Measurements from ENCODE around the gene DNAL1.
"Not testable (repeated sequence)": the region's sequence is repeated elsewhere in the genome, so short reads cannot be mapped to it uniquely, and the experiment has no call there.

The DNAL1 gene

GRCh38 chr14:73696466-73697400 is 51.9 kb downstream of the DNAL1 start:
- no peak for DNase-seq (ENCODE audit: extremely low read depth in 1 of 2, low read depth in 1 of 2)

GRCh38 chr14:73700325-73700724 is 55.5 kb downstream of the DNAL1 start:
- DNase-seq (ENCODE audit: extremely low read depth in 1 of 2, low read depth in 1 of 2), result no peak

DNA sequence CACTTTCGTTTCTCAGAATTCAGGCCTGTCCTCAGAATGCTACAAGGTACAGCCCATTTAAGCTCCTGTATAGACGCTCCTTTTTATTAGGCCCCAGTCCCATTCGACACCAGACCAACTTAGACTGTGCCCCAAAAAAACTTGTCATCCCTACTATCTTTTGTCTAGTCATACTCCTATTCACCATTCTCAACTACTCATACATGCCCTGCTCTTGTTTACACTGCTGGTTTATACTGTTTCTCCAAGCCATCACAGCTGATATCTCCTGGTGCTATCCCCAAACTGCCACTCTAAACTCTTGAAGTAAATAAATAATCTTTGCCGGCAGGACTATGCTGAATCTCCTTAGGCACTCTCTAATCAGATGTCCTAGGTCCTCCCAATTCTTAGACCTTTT is 63.3 kb downstream of the DNAL1 start:
- not testable (repeated sequence) for DNase-seq (ENCODE audit: extremely low read depth in 1 of 2, low read depth in 1 of 2)

- DNase-seq (ENCODE audit: extremely low read depth in 1 of 2, low read depth in 1 of 2), result no peak
Measured at GRCh38 chr14:73709904-73710469, 65.2 kb downstream of the DNAL1 start.

GRCh38 chr14:73710737-73711136 is 66.0 kb downstream of the DNAL1 start:
- DNase-seq (ENCODE audit: extremely low read depth in 1 of 2, low read depth in 1 of 2), result no peak

DNA sequence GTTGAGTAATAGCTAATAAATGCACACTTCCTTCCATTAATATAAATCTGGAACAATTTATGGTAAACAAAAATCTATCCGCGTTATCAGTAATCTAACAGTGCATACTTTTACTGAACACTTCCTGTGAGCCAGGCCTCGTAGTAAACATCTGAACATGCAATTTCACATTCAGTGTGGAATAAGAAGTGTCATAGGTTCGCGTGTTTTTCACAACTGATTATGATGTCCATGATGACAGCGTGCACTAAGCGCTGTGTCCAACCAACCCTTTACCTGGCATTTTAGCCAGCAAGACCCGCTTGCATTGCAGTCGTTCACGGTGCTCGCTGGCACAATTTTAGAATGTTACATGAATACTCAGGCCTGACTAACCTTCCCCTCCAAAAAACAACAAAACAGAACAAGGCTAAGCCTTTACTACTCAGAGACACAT is 67.3 kb downstream of the DNAL1 start:
- DNase-seq (ENCODE audit: extremely low read depth in 1 of 2, low read depth in 1 of 2), result no peak

DNA sequence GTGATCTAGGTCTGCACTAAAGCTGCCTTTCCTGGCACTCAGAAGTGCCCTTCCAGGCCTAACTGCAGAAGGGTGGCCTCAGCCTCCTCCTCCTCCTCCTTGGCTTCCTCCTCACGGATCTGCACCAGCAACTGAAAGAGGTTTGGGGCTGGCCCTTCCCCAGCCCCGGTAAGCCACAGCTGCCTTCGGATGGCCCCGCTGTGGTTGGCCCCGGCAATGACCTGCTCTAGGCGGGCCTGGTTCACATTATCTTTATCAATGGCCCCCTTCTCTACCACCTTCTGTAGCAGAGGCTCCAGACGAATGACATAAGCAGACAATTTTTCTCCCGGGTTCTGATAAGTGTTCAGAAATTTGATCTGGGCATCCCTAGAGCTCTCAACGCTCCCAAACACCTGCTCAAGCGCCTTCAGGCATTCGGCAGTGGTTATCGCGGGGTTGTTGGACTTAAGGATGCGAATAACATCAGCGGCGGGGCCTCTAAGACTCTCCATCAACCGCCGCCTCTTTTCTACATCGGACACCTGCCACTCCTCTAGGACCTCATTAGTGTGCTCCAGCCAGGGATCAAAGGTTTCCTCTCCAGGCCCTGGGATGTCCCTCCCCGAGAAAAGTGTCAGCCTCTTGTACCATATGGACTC is 67.9 kb downstream of the DNAL1 start:
- peak; percentile 17 to 23 for DNase-seq (ENCODE audit: extremely low read depth in 1 of 2, low read depth in 1 of 2)

- no peak for DNase-seq (ENCODE audit: extremely low read depth in 1 of 2, low read depth in 1 of 2)
Measured at GRCh38 chr14:73713206-73713802, 68.5 kb downstream of the DNAL1 start.

- DNase-seq (ENCODE audit: extremely low read depth in 1 of 2, low read depth in 1 of 2), result peak; percentile 76 to 82
Measured at GRCh38 chr14:73713803-73714655, 69.2 kb downstream of the DNAL1 start, which contains the start of gene PNMA1. Gene PNMA1 (minus strand): TSS chr14:73714384. CDS start chr14:73713639, 745 bp downstream.

GRCh38 chr14:73714656-73715081 is 69.9 kb downstream of the DNAL1 start:
- DNase-seq (ENCODE audit: extremely low read depth in 1 of 2, low read depth in 1 of 2), result no peak

- no peak for DNase-seq (ENCODE audit: extremely low read depth in 1 of 2, low read depth in 1 of 2)
Measured at GRCh38 chr14:73715707-73716106, 70.9 kb downstream of the DNAL1 start.

GRCh38 chr14:73717266-73717665 is 72.5 kb downstream of the DNAL1 start:
- DNase-seq (ENCODE audit: extremely low read depth in 1 of 2, low read depth in 1 of 2), result no peak

DNA sequence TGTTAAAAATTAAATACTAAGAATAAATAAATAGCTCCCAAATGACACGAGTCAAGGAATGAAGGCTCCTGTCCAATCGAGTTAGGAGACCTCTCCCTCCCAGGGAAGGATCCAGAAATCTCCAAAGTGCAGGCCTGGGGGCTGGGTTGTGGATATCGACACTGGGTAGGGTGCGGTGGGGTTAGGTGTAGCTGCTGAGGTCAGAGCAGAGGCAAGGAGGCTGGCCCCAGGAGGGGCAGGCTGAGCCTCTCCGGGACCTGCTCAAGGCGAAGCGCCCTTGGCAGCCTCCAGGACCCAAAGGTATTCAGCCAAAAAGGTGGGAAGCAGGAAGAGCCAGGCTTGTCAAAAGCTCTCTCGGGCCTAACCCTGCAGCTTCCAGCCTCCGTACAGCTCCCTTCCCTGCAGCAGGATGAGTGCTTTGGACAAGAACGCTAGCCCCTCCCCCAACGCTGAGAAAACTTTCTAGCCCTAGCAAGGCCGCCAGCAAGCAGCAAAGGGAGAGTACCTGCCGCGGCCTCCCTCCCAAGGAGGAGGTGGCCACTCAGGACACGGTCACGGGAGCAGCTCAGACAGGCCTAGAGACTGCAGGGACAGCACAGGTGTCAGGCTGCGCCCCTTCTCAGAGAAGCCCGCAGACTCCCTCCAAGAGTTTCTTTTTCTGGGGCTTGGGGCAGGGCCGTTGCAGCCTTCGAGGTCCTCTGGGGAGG is 73.1 kb downstream of the DNAL1 start:
- DNase-seq (ENCODE audit: extremely low read depth in 1 of 2, low read depth in 1 of 2), result no peak

DNA sequence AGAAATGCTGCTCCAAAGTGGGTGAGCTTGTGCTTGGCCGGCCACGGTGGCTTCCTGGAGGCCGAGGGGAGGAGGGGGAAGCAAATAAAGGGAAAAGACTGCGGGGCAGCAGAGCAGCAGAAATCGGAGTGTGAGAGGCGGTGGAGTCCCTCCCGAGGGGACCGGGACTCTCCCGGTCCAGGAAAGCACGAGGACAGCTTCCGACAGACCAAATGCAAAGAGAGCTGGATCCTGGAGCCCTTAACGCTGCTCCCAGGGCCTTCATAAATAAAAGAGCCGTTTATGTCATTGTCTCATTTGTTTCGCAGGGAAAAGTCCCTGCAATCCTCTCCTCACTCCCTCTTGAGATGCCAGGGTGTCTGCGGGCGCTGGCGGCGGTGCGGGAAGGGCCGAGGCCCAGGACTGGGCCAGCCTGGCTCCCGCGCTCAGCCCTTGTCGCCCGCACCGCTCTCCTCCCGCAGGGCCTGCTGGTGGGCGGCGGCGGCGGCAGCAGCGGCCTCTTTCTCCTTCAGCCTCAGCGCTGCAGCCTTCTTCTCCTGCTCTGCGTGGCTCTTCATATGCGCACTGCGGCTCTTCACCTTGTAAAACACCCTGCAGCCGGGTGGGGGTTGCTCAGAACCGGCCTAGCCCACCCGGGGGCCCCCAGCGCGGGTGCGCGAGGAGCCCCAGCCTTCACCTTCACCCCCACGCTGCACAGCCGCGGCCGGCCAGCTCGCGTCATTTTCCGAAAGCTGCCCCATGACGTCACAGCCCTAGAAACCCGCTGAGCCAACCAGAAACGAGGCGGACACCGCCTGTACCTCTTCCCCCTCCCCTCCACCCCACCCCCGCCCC is 73.8 kb downstream of the DNAL1 start:
- DNase-seq (ENCODE audit: extremely low read depth in 1 of 2, low read depth in 1 of 2), result no peak

DNA sequence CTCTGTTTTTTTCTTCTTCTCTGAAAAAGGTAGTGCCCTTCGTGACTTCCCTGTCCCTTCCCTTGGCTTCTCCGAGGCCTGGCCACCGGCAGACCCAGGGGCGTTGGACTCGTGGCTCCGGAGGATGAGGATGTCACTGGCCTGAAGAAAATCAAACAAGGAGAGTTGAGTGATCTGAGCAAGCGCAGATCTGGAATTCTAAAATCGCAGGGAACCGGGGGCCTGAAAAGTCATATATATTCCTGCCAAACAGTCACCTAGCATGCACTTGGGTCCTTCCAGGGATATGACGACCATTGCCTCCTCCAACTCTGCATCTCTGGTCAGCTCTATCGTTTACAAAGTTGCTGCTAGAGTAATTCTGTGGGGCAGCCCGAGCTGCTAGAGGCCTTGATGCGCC is 74.6 kb downstream of the DNAL1 start:
- no peak for DNase-seq (ENCODE audit: extremely low read depth in 1 of 2, low read depth in 1 of 2)

- DNase-seq (ENCODE audit: extremely low read depth in 1 of 2, low read depth in 1 of 2), result no peak
Measured at GRCh38 chr14:73719791-73720190, 75.0 kb downstream of the DNAL1 start.

DNA sequence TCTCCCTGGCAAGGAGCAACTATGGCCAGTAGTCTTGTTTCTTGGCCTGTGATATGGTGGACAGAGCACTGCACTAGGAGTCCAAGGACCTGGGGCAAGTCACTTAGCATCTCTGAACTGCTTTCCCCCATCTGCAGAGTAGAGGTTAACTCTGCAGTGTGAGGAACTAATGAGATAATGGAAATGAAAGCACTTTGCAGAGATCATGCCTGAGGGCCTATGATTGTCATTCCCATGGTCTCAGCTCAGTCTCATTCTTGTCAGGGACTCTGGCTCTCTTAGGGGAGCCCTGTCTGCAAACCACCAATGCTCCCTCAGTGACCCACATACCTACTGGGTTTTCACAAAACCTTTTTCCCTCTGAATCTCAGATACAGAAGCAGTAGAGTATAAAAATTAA is 75.8 kb downstream of the DNAL1 start:
- no peak for DNase-seq (ENCODE audit: extremely low read depth in 1 of 2, low read depth in 1 of 2)

GRCh38 chr14:73721101-73721821 is 76.5 kb downstream of the DNAL1 start:
- DNase-seq (ENCODE audit: extremely low read depth in 1 of 2, low read depth in 1 of 2), result no peak

Measured in stimulated activated CD8-positive, alpha-beta memory T cell treated with anti-CD3 and anti-CD28 coated beads, Interleukin-7, amount 100 ng/mL, for 48 hours (primary cell).